ENCODE data around the gene KRT8.

DNA sequence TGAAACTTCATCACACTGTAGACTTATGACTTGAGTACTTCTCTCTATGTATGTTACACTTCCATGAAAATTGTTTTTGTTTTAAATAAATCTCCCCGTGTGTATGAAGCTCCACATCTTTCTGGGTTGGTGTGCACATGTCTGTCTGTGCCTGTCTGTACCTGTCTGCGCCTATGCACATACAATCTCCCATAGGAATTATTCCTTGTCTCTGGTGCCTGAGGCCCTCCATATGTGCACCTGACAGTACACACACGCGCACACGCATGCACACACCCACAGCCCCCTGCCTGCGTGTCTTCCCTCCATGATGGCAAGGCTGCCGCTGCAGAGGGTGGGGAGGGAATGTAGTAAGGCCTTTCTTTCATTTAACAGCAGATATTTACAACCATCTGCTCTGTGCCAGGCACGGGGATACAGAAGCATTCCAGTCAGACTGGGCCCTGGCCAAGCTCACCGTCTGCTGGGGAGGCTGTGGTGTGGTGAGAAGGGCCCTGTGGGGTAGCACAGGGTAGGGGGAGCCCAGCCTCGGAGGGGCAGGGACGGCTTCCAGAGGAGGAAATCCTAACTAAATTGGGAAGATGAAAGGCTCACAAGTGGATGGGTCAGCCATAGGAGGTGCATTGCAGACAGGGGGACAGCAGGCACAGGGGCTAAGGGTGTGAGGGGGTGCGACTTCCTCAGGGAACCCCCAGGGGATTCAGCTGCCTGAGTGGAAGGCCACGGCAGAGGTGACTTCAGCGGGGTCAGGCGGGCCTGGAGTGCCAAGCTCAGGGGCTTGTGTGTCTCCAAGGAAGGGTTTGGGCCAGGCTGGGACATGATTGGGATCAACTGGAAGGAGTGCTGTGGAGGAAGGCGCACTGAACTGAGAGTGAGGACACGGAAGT, 26.1 kb downstream of the KRT8 start:
- TF ChIP-seq, protein P1, sequence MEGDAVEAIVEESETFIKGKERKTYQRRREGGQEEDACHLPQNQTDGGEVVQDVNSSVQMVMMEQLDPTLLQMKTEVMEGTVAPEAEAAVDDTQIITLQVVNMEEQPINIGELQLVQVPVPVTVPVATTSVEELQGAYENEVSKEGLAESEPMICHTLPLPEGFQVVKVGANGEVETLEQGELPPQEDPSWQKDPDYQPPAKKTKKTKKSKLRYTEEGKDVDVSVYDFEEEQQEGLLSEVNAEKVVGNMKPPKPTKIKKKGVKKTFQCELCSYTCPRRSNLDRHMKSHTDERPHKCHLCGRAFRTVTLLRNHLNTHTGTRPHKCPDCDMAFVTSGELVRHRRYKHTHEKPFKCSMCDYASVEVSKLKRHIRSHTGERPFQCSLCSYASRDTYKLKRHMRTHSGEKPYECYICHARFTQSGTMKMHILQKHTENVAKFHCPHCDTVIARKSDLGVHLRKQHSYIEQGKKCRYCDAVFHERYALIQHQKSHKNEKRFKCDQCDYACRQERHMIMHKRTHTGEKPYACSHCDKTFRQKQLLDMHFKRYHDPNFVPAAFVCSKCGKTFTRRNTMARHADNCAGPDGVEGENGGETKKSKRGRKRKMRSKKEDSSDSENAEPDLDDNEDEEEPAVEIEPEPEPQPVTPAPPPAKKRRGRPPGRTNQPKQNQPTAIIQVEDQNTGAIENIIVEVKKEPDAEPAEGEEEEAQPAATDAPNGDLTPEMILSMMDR (conservative IDR thresholded peaks at IDR 0.05 in 1 of 2, IDR thresholded peaks at IDR 0.05 in 1 of 2; ENCODE audit: extremely low read depth in 1 of 2, insufficient read depth in 1 of 2, low read depth in 1 of 2, low read length in 2 of 2) = no peak
- no peak for TF ChIP-seq EZH2 (IDR thresholded peaks at IDR 0.05; ENCODE audit: borderline replicate concordance, low read length)
